Karpas-422 (cell line): ENCODE results near the gene CLEC2D. TPM values are rescaled to one million over a fixed set of nuclear protein-coding genes. Genes with fewer than 3 reads are reported as not detected.

ENCODE experiments used
- DNase-seq: peaks from one replicate; pipeline ENCODE4 v3.0.0-alpha.2; 2015
- H2AFZ ChIP-seq: fragments of 200-600 bp; sonication (generic); 2 replicates; pipeline ENCODE4 v1.6.1; 2014; ENCODE audit warnings: antibody characterized with exemption, low read length, mixed read lengths
- H3K27ac ChIP-seq: fragments of 200-600 bp; sonication (generic); 2 replicates; pipeline ENCODE4 v1.5.1; 2014; ENCODE audit warnings: mild to moderate bottlenecking, low read length, moderate library complexity
- H3K27me3 ChIP-seq: fragments of 200-600 bp; sonication (generic); 2 replicates; pipeline ENCODE4 v1.6.1; 2014; ENCODE audit warnings: low read length, mixed read lengths
- H3K36me3 ChIP-seq: fragments of 200-600 bp; sonication (generic); 2 replicates; pipeline ENCODE4 v1.6.1; 2014; ENCODE audit warnings: low read length, mixed read lengths; ENCODE audit not compliant: insufficient read depth
- H3K4me1 ChIP-seq: fragments of 200-600 bp; sonication (generic); 2 replicates; pipeline ENCODE4 v1.6.1; 2014; ENCODE audit warnings: mild to moderate bottlenecking, low read length, mixed read lengths
- H3K4me2 ChIP-seq: fragments of 200-600 bp; sonication (generic); 2 replicates; pipeline ENCODE4 v1.6.1; 2014; ENCODE audit warnings: low read length, low read depth, mild to moderate bottlenecking; ENCODE audit not compliant: poor library complexity, severe bottlenecking
- H3K4me3 ChIP-seq: fragments of 200-600 bp; sonication (generic); 2 replicates; pipeline ENCODE4 v1.5.1; 2014; ENCODE audit warnings: mild to moderate bottlenecking, antibody characterized with exemption, low read length, mixed read lengths
- H3K79me2 ChIP-seq: fragments of 200-600 bp; sonication (generic); 2 replicates; pipeline ENCODE4 v1.6.1; 2014; ENCODE audit warnings: mild to moderate bottlenecking, low read length, mixed read lengths
- H3K9ac ChIP-seq: fragments of 200-600 bp; sonication (generic); 2 replicates; pipeline ENCODE4 v1.6.0; 2014; ENCODE audit warnings: low read length
- H3K9me2 ChIP-seq: fragments of 200-600 bp; sonication (generic), shearing (Covaris generic); replicated peaks from 2 replicates; pipeline ENCODE4 v1.6.0; 2014; ENCODE audit warnings: mild to moderate bottlenecking, low read length, moderate library complexity; ENCODE audit not compliant: insufficient read depth
- H3K9me3 ChIP-seq: fragments of 300-700, 200-600 bp; sonication (generic); 2 replicates; pipeline ENCODE4 v1.6.1; 2014; ENCODE audit warnings: low read length, mixed read lengths
- H4K20me1 ChIP-seq: fragments of 200-600 bp; sonication (generic); 2 replicates; pipeline ENCODE4 v1.6.1; 2014; ENCODE audit warnings: mild to moderate bottlenecking, antibody characterized with exemption, low read length, low read depth; ENCODE audit not compliant: insufficient read depth
- total RNA-seq: library from RNA; depleted of rRNA; stranded (reverse); fragments of >200 nt; shearing (Covaris generic); gene quantifications from 2 replicates; pipeline ENCODE4 v1.2.3, GENCODE V29; 2014; ENCODE audit warnings: low replicate concordance

CLEC2D gene
- total RNA-seq, 1 experiment from 2014 or later, result 3.2 TPM

DNA sequence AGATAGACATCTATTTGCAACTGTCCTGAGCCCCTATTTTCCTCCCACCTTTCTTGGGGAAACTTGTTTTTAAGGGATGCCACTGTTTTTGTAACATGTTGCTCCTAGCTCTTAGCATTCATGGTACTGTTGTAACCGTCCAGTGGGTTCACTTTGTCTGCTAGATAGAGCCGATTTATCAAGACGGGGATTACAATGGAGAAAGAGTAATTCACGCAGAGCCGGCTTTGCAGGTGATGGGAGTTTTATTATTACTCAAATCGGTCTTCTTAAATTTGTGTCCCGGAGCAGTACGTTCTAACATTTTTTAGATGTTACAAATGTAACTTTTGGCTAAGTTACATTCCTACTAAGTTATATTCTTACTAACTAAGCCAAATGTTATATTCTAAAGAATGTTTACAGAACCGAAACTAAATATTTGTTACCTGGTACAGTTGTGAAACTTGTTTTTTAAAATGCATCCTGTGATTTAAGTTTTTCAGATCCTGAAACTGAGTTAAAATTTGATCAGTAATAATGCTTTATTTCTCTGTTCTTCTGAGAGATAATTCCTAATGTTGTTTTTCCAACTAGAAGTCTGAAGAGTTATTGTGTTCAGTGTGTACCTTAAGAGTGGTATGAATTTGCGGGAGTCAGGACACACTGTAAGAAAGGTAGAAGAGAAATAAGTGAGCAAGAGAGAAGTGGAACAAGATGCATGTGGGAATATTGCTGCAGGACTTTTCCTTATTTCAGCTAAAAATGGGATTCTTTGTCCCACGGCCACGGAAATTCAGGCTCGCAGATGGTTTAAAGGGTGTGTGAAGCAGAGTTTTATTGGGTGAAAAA lies 20.6 kb upstream of the CLEC2D start:
- no peaks in the 10 kb centered on the region for H4K20me1 ChIP-seq
- peak; percentile 58 for DNase-seq
- peak overlapping the region; percentile 67 for H3K4me2 ChIP-seq
- H3K9me3 ChIP-seq, result no peaks in the 10 kb centered on the region
- no peaks in the 10 kb centered on the region for H3K27me3 ChIP-seq
- peaks cover 54% of the 10 kb centered on the region for H3K4me1 ChIP-seq
- H3K36me3 ChIP-seq, result no peaks in the 10 kb centered on the region
- H3K9ac ChIP-seq, result peak overlapping the region; percentile 68
- no peaks in the 10 kb centered on the region for H3K9me2 ChIP-seq
- H3K27ac ChIP-seq, result peak overlapping the region; percentile 80
- no peaks in the 10 kb centered on the region for H3K79me2 ChIP-seq
- peak overlapping the region; percentile 64 for H3K4me3 ChIP-seq
- H2AFZ ChIP-seq, result peak overlapping the region; percentile 90; the same call in 1 of the 2 replicates

DNA sequence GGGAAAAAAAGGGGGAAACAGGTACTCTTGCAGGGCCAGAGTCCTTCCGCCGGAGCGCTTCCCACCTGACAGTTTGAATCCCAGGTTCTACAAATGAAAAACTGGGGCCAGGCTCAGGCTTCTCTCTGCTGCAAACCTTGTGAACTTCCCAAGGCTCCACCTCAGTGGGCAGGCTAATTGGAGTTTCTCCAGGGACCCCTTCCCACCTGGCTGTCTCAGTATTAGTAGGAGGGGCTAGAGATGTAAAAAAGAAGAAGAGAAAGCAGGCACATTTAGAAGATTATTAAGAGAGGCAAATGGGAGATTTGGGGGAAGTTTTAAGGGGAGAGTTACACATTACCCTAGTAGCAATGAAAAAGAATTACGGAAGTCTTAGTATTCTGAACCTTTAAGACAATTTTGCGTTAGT lies 20.0 kb upstream of the CLEC2D start:
- H3K4me1 ChIP-seq, result peaks cover 54% of the 10 kb centered on the region
- no peaks in the 10 kb centered on the region for H3K36me3 ChIP-seq
- H3K27me3 ChIP-seq, result no peaks in the 10 kb centered on the region
- H3K79me2 ChIP-seq, result no peaks in the 10 kb centered on the region
- no peaks in the 10 kb centered on the region for H3K9me2 ChIP-seq
- H3K27ac ChIP-seq, result peak overlapping the region; percentile 80
- no peaks in the 10 kb centered on the region for H3K9me3 ChIP-seq
- H4K20me1 ChIP-seq, result no peaks in the 10 kb centered on the region
- peak overlapping the region; percentile 67 for H3K4me2 ChIP-seq
- peak; percentile 71 for DNase-seq
- no peak overlapping the region; the same call in 1 of the 2 replicates for H2AFZ ChIP-seq
- peak overlapping the region; percentile 64 for H3K4me3 ChIP-seq
- H3K9ac ChIP-seq, result peak overlapping the region; percentile 68

DNA sequence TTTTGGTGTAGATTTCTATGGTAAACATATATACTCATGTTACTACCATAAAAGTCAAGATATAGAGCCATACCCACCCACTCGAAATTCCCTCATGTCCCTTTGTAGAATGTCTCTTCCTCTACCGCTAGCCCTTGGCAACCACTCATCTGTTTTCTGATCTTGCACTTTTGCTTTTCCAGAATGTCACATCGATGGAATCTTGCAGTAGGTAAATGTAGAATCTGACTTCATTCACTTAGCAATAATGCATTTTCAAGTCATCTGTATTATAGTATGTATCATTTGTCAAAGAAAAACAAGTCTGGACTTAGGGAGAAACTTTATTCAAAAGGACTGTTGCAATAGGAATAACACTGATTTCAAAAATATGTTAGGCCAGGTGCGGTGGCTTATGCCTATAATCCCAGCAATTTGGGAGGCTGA lies 19.3 kb upstream of the CLEC2D start:
- DNase-seq, result no peak
- Histone ChIP-seq H3K79me2 (no peaks in the 10 kb centered on the region), H3K9ac (peak overlapping the region; percentile 68), H3K4me1 (peaks cover 54% of the 10 kb centered on the region), H3K27me3 (no peaks in the 10 kb centered on the region), H3K36me3 (no peaks in the 10 kb centered on the region), H3K9me3 (no peaks in the 10 kb centered on the region), H3K4me2 (peak overlapping the region; percentile 67), H4K20me1 (no peaks in the 10 kb centered on the region), H3K4me3 (peak overlapping the region; percentile 64), H3K27ac (peak overlapping the region; percentile 80), H3K9me2 (no peaks in the 10 kb centered on the region), H2AFZ (no peak overlapping the region)

DNA sequence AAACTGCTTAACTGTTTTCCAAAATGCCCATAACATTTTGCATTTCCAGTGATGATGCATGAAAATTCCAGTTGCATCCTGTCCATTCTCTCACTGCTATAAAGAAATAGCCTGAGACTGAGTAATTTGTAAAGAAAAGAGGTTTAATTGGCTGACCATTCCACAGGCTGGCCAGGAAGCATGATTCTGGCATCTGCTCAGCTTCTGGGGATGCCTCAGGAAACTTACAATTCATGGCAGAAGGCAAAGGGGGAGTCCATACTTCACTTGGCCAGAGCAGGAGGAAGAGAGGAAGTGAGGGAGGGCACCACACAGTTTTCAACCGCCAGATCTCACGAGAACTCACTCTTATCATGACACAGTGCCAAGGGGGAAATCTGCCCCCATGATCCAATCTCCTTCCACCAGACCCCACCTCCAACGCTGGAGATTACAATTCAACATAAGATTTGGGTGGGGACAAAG lies 18.2 kb upstream of the CLEC2D start:
- H4K20me1 ChIP-seq, result no peaks in the 10 kb centered on the region
- no peaks in the 10 kb centered on the region for H3K79me2 ChIP-seq
- 0 out of 2 replicates have a peak overlapping the region, but pooled peaks have one; percentile 64 for H3K4me3 ChIP-seq
- peak overlapping the region; percentile 67 for H3K4me2 ChIP-seq
- H3K4me1 ChIP-seq, result peaks cover 54% of the 10 kb centered on the region
- no peak overlapping the region for H2AFZ ChIP-seq
- H3K9me3 ChIP-seq, result no peaks in the 10 kb centered on the region
- no peak for DNase-seq
- peak overlapping the region; percentile 80 for H3K27ac ChIP-seq
- H3K9me2 ChIP-seq, result no peaks in the 10 kb centered on the region
- H3K36me3 ChIP-seq, result no peaks in the 10 kb centered on the region
- peak overlapping the region; percentile 11; the same call in 1 of the 2 replicates for H3K9ac ChIP-seq
- no peaks in the 10 kb centered on the region for H3K27me3 ChIP-seq

DNA sequence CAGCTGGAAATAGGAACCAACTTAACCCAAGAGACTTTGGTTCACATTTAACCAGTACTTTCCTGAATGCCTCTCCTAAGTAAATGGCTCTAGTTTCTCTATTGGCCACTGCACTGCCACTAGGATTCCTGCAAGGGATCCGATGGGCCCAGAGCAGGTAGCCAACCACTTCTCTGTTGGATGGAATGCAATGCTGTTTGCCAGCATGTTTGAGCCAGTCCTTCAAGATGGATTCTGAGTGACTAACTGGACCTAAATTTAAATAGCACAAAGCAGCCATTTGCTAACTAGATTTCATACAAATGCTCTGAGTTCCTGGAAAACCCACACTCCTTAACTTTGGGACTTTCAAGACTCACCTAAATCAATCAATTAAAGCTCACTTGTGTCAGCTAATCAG lies 9.5 kb upstream of the CLEC2D start:
- no peak for DNase-seq
- Histone ChIP-seq H3K4me3 (no peak overlapping the region), H3K9ac (no peak overlapping the region), H3K9me2 (no peaks in the 10 kb centered on the region), H3K4me1 (no peaks in the 10 kb centered on the region), H3K9me3 (no peaks in the 10 kb centered on the region), H2AFZ (no peak overlapping the region), H3K4me2 (no peak overlapping the region), H3K27me3 (no peaks in the 10 kb centered on the region), H3K27ac (no peak overlapping the region), H3K36me3 (no peaks in the 10 kb centered on the region), H3K79me2 (no peaks in the 10 kb centered on the region), H4K20me1 (no peaks in the 10 kb centered on the region)

DNA sequence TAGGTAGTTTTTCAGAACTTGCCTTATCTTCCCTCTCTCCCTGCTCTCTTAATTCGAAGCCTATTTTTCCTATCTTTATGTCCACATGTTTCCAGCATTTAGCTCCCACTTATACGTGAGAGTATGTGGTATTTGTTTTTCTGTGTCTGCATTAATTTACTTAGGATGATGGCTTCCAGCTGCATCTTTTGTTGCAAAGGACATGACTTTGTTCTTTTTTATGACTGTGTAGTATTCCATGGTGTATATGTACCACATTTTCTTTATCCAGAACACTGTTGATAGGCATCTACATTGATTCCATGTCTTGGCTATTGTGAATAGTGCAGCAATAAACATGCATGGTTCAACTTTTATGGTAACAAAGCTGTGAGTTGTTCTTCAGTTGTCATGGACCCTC lies 7.8 kb upstream of the CLEC2D start:
- no peak overlapping the region for H3K4me2 ChIP-seq
- no peak overlapping the region for H3K9ac ChIP-seq
- no peaks in the 10 kb centered on the region for H3K36me3 ChIP-seq
- H3K9me2 ChIP-seq, result no peaks in the 10 kb centered on the region
- H3K27me3 ChIP-seq, result no peaks in the 10 kb centered on the region
- no peak overlapping the region for H3K27ac ChIP-seq
- no peaks in the 10 kb centered on the region for H3K4me1 ChIP-seq
- H3K79me2 ChIP-seq, result no peaks in the 10 kb centered on the region
- H3K4me3 ChIP-seq, result no peak overlapping the region
- no peak for DNase-seq
- no peak overlapping the region for H2AFZ ChIP-seq
- H3K9me3 ChIP-seq, result no peaks in the 10 kb centered on the region
- no peaks in the 10 kb centered on the region for H4K20me1 ChIP-seq

DNA sequence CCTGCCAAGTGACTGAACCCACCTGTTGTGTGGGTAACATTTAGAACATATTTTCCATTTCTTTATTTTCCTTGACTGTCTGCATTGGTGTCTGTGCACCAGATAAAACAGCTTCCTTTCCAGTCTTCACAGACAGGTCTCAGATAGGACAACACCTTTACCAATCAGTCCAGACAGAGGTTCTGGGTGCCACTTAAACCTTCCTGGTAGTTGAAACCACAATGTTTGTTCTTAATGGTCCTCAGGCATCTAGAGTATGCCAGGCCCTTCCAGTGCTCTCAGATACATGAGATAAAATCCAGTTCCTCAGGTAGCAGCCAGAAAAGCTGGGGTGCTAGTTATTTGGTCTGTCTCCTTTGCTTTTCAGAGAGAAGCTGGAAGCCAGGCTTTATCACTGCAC lies 7.0 kb upstream of the CLEC2D start:
- no peak overlapping the region for H3K9ac ChIP-seq
- no peak for DNase-seq
- H3K27ac ChIP-seq, result no peak overlapping the region
- no peaks in the 10 kb centered on the region for H3K27me3 ChIP-seq
- H3K4me3 ChIP-seq, result no peak overlapping the region
- no peak overlapping the region for H3K4me2 ChIP-seq
- no peaks in the 10 kb centered on the region for H3K79me2 ChIP-seq
- H3K36me3 ChIP-seq, result no peaks in the 10 kb centered on the region
- H4K20me1 ChIP-seq, result no peaks in the 10 kb centered on the region
- no peak overlapping the region for H2AFZ ChIP-seq
- H3K9me3 ChIP-seq, result no peaks in the 10 kb centered on the region
- H3K9me2 ChIP-seq, result no peaks in the 10 kb centered on the region
- H3K4me1 ChIP-seq, result no peaks in the 10 kb centered on the region

DNA sequence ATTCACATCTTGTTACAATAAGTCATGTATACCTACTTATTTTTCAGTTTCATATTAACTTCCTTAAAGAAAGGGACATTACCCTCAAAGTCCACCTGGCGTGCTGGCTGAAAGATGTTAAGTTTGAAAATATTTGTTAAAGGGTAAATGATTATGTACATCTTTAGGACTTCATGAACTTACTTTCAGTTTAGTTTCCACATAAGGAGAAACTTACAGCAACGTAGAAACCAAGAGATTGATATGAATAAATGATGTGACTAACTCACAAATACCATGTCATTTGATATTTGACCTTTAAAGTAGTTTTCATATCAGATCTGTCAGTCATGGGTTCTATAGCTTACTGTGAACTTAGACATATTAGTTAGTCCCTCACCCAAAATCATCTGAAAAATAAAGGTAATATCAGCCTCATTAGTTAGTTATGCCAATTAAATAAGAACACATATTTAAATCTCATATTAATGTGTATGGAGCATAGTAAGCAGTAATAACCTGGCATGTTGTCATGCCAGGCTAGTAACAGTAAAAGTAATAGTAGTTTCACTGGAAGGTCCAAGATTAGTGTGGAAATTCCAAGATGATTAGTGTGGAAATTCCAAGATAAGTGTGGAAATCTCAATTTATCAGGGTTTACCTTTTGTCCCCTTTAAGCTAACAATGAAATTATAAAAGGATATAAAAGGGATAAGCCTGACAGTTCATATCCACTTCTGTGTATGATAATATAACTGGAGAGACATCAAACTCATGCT lies 1.9 kb upstream of the CLEC2D start:
- Histone ChIP-seq H3K4me2 (no peak overlapping the region), H3K9me3 (no peaks in the 10 kb centered on the region), H3K27me3 (no peaks in the 10 kb centered on the region), H3K4me1 (peaks cover 5% of the 10 kb centered on the region), H3K9me2 (no peaks in the 10 kb centered on the region), H3K36me3 (no peaks in the 10 kb centered on the region), H3K4me3 (no peak overlapping the region), H4K20me1 (no peaks in the 10 kb centered on the region), H3K9ac (no peak overlapping the region), H2AFZ (no peak overlapping the region), H3K79me2 (no peaks in the 10 kb centered on the region), H3K27ac (no peak overlapping the region)
- DNase-seq, result no peak
